ENCODE data around the gene DDX23. TPM values are rescaled to one million over a fixed set of nuclear protein-coding genes. Genes with fewer than 3 reads are reported as not detected.
A peak's percentile ranks its signal among the peaks of the same experiment; 100 is the strongest.

The DDX23 gene
- total and polyA plus RNA-seq, 8 donors = 30.3 to 88.1 (median 57.2) TPM

- H3K9me3 ChIP-seq = no peaks in the 10 kb centered on the region
- H3K27ac ChIP-seq = peak overlapping the region in 3 of 5 donors; percentile 9 to 68 (median 64)
- WGBS, 5 donors = 78 to 86% (median 81%) methylated on average over 30 to 63 of the region's 63 CpGs
- peaks cover 3 to 28% (median 16%) of the 10 kb centered on the region in 4 donors for H3K36me3 ChIP-seq
- H3K27me3 ChIP-seq = no peaks in the 10 kb centered on the region
- intact Hi-C loops (cut with DNase I; ENCODE audit: low total_unique reads) = no loop called here
- H3K4me1 ChIP-seq = peaks cover 44 to 65% (median 60%) of the 10 kb centered on the region in 4 donors
- no peak for DNase-seq
- no peak overlapping the region for H3K4me3 ChIP-seq
- no peak for TF ChIP-seq EP300 (IDR thresholded peaks at IDR 0.05)
- no peak for TF ChIP-seq POLR2AphosphoS5 (IDR thresholded peaks at IDR 0.05)
- TF ChIP-seq POLR2A (IDR thresholded peaks at IDR 0.05) = no peak
- TF ChIP-seq CTCF (IDR thresholded peaks at IDR 0.05) = no peak
Observed at GRCh38 chr12:48782457-48783395, 69.2 kb downstream of the DDX23 start.

GRCh38 chr12:48781750-48782456 is 70.1 kb downstream of the DDX23 start:
- Histone ChIP-seq H3K27ac (peak overlapping the region; percentile 9 to 73 (median 64)), H3K27me3 (no peaks in the 10 kb centered on the region), H3K4me3 (no peak overlapping the region), H3K4me1 (peaks cover 36 to 57% (median 52%) of the 10 kb centered on the region in 4 donors), H3K9me3 (no peaks in the 10 kb centered on the region), H3K36me3 (peaks cover 3 to 36% (median 25%) of the 10 kb centered on the region in 4 donors)
- no peak for TF ChIP-seq POLR2A (IDR thresholded peaks at IDR 0.05)
- no peak for TF ChIP-seq EP300 (IDR thresholded peaks at IDR 0.05)
- no peak for TF ChIP-seq POLR2AphosphoS5 (IDR thresholded peaks at IDR 0.05)
- no peak for TF ChIP-seq CTCF (IDR thresholded peaks at IDR 0.05)
- WGBS, 5 donors = 53 to 73% (median 58%) methylated on average over 8 to 9 of the region's 9 CpGs
- no peak for DNase-seq
- intact Hi-C loops (cut with DNase I; ENCODE audit: low total_unique reads) = no loop called here

- TF ChIP-seq CTCF (IDR thresholded peaks at IDR 0.05) (no peak), POLR2AphosphoS5 (IDR thresholded peaks at IDR 0.05) (no peak), EP300 (IDR thresholded peaks at IDR 0.05) (no peak), POLR2A (IDR thresholded peaks at IDR 0.05) (no peak)
- DNase-seq = no peak
- H3K4me3 ChIP-seq = peak overlapping the region in 1 of 4 donors; percentile 13
- no peaks in the 10 kb centered on the region for H3K9me3 ChIP-seq
- no peaks in the 10 kb centered on the region for H3K27me3 ChIP-seq
- H3K36me3 ChIP-seq = peaks cover 12 to 50% (median 39%) of the 10 kb centered on the region in 4 donors
- intact Hi-C loops (cut with DNase I; ENCODE audit: low total_unique reads) = no loop called here
- H3K27ac ChIP-seq = peak overlapping the region in 4 of 5 donors; percentile 51 to 73 (median 61)
- WGBS, 5 donors = 47 to 66% (median 62%) methylated on average over 9 to 11 of the region's 11 CpGs
- peaks cover 34 to 43% (median 40%) of the 10 kb centered on the region in 4 donors for H3K4me1 ChIP-seq
Observed at GRCh38 chr12:48780381-48781025, 71.5 kb downstream of the DDX23 start.

- peak in 1 of 2 donors; percentile 71 for DNase-seq
Observed at GRCh38 chr12:48779869-48780268, 72.1 kb downstream of the DDX23 start.

More at GRCh38 chr12:48779869-48780268, 72.1 kb downstream of the DDX23 start:
- Histone ChIP-seq H3K4me3 (no peak overlapping the region), H3K9me3 (no peaks in the 10 kb centered on the region), H3K27ac (peak overlapping the region in 4 of 5 donors; percentile 51 to 73 (median 61)), H3K36me3 (peaks cover 18 to 57% (median 45%) of the 10 kb centered on the region in 4 donors), H3K4me1 (peaks cover 34 to 42% (median 39%) of the 10 kb centered on the region in 4 donors), H3K27me3 (no peaks in the 10 kb centered on the region)
- WGBS, 5 donors = 19 to 41% (median 33%) methylated on average over 3 of the region's 3 CpGs
- intact Hi-C loops (cut with DNase I; ENCODE audit: low total_unique reads) = no loop called here
- no peak for TF ChIP-seq CTCF (IDR thresholded peaks at IDR 0.05)
- no peak for TF ChIP-seq EP300 (IDR thresholded peaks at IDR 0.05)
- TF ChIP-seq POLR2A (IDR thresholded peaks at IDR 0.05) = no peak
